ENCODE data around the gene TMEM135.
A peak's percentile ranks its signal among the peaks of the same experiment; 100 is the strongest.
"Not testable (repeated sequence)": the region's sequence is repeated elsewhere in the genome, so short reads cannot be mapped to it uniquely, and the experiment has no call there.

Gene TMEM135

DNA sequence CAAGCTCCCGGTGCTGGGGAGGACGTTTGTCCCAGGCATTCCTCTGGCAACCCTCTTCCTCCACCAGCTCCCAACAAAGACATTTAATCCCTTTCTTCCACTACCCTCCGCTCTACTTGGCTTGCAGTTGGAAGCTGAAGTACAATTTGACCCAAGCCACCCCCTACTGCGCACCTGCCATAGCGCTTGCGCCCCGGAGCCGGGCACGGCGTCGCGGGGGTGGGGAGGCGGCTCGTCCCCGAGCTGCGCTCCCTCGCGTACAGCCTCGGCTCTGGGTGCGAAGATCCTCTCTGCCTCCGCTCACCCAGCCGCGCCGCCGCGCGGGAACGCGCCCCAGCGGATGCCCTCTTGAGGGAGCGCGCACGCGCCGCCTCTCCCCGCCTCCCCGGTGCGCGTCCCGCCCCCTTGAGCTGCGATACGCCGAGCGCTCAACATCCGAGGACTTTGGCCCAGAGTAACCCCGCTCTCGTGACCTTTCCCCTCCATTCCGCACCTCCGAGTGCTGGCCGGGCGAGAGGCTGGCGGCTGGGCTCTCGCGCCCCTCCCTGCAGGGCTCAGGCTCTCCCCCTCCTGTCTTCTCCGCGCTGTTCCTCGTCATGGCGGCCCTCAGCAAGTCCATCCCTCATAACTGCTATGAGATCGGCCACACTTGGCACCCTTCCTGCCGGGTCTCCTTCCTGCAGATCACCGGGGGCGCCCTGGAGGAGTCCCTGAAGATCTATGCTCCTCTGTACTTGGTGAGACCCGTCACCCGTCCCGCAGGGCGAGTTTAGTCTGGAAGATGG, at the start of gene TMEM135:
TMEM135 (plus strand) TSS at position 485 of the 785 bp plus-strand sequence; CDS start at position 597, 112 bp downstream.
- Mint-ChIP-seq H3K4me1 (ENCODE audit: low read depth) (peaks cover 43% of the 10 kb centered on the region), H3K27me3 (ENCODE audit: low read depth) (peaks cover 7% of the 10 kb centered on the region), H3K27ac (peak within 1 kb of the TSS; percentile 86), H3K9me3 (no peaks in the 10 kb centered on the region), H3K36me3 (ENCODE audit: low read depth) (peaks cover 23% of the 10 kb centered on the region), H3K4me3 (peak within 1 kb of the TSS; percentile 91)
- peak; percentile 97 for DNase-seq (ENCODE audit: low spot score)

DNA sequence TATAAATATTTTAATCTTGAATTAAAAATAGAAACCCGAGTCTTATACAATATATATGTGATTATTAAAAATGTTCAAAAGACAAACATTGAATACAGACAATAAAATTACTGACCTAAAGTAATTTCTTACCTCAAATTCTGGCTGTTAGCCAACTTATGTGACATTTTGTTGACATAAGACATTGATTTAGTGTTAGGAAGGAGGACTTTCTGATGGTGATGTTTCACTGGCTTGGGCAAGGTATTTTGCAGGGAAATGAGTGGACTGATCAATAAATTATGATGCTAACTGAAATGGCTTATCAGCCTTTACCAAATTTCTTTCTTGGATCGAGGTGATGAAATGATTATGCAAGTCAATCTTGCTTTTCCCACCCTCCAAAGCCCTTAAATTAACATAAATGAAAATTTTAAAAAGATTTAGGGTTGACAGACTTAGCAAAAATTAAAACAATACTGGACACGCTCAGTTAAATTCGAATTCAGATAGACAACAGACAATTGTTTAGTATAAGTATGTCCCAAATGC, 49.3 kb upstream of the TMEM135 start:
- DNase-seq (ENCODE audit: low spot score): no peak
- no peaks in the 10 kb centered on the region for H3K4me1 Mint-ChIP-seq (ENCODE audit: low read depth)
- no peak overlapping the region for H3K27ac Mint-ChIP-seq
- no peaks in the 10 kb centered on the region for H3K9me3 Mint-ChIP-seq
- H3K27me3 Mint-ChIP-seq (ENCODE audit: low read depth): peaks cover 18% of the 10 kb centered on the region
- H3K4me3 Mint-ChIP-seq: no peak overlapping the region
- no peaks in the 10 kb centered on the region for H3K36me3 Mint-ChIP-seq (ENCODE audit: low read depth)

DNA sequence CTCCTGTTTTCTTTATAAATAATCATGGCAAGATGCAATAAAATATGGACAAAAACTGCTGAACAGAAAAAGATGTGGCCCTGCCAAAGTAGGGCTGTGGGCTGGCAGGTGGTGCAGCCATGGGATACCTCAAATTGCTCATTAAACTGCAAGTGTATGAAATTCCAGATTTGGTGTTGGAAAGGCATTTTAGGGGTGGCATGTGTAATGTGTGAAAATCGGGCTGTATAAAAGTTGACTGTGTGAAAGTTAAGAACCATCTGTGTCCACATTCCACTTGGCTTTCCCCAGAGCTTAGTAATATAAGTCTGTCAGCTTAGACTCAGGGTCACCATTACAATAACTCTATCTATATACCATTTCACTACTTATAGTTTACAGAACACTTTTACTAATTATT, 47.7 kb upstream of the TMEM135 start:
- no peak for DNase-seq (ENCODE audit: low spot score)
- H3K36me3 Mint-ChIP-seq (ENCODE audit: low read depth): no peaks in the 10 kb centered on the region
- peaks cover 16% of the 10 kb centered on the region for H3K27me3 Mint-ChIP-seq (ENCODE audit: low read depth)
- no peaks in the 10 kb centered on the region for H3K4me1 Mint-ChIP-seq (ENCODE audit: low read depth)
- H3K4me3 Mint-ChIP-seq: no peak overlapping the region
- no peak overlapping the region for H3K27ac Mint-ChIP-seq
- no peaks in the 10 kb centered on the region for H3K9me3 Mint-ChIP-seq

DNA sequence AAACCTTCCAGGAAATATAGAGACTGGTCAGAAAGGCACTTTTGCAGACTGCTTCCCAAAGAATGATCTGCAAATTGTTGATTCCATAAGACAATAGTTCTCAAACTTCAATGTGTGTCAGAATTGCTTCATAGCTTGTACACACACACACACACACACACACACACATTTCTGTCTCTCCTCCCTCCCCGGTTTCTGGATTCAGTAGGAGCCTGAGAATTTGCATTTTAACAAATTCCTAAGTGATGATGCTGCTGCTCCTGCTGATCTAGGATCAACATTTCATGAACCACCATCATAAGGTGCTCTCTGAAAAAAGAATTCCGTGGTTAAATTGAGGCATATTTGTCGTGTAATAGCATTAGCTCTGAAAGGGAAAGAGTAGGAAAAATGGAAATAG, 47.2 kb upstream of the TMEM135 start:
- Mint-ChIP-seq H3K9me3 (no peaks in the 10 kb centered on the region), H3K27me3 (ENCODE audit: low read depth) (peaks cover 16% of the 10 kb centered on the region), H3K4me3 (no peak overlapping the region), H3K4me1 (ENCODE audit: low read depth) (no peaks in the 10 kb centered on the region), H3K27ac (no peak overlapping the region), H3K36me3 (ENCODE audit: low read depth) (no peaks in the 10 kb centered on the region)
- DNase-seq (ENCODE audit: low spot score): no peak

DNA sequence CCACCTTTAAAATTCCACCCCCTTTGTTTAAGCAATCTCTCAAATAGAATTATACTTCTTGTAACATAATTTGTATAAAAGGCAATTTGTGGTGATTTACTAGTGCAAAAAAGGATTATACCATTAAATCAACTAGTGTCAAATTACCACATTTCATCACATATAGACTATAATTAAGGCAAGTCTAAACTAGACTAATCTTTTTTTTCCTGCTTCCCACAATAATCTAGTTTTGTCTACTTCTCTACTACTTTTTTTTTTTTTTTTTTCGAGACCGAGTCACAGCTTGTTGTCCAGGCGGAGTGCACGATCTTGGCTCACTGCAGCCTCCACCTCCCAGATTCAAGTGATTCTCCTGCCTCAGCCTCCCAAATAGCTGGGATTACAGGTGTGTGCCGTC, 46.4 kb upstream of the TMEM135 start:
- H3K36me3 Mint-ChIP-seq (ENCODE audit: low read depth): no peaks in the 10 kb centered on the region
- H3K4me1 Mint-ChIP-seq (ENCODE audit: low read depth): no peaks in the 10 kb centered on the region
- no peak overlapping the region for H3K27ac Mint-ChIP-seq
- DNase-seq (ENCODE audit: low spot score): no peak
- no peaks in the 10 kb centered on the region for H3K9me3 Mint-ChIP-seq
- H3K4me3 Mint-ChIP-seq: no peak overlapping the region
- peaks cover 16% of the 10 kb centered on the region for H3K27me3 Mint-ChIP-seq (ENCODE audit: low read depth)

DNA sequence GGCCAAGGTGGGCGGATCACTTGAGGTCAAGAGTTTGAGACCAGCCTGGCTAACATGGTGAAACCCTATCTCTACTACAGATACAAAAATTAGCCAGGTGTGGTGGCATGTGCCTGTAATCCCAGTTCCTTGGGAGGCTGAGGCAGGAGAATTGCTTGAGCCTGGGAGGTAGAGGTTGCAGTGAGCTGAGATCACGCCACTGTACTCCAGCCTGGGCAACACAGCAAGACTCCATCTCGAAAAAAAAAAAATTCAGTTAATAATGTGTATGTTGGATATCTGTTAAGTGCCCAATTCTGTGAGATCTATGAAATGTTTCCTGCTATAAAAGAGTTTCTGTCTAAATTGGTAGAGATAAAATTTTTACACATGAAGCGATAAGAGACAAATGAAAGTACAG, 45.4 kb upstream of the TMEM135 start:
- not testable (repeated sequence) for H3K9me3 Mint-ChIP-seq; DNase-seq (ENCODE audit: low spot score); H3K36me3 Mint-ChIP-seq (ENCODE audit: low read depth); H3K4me1 Mint-ChIP-seq (ENCODE audit: low read depth); H3K4me3 Mint-ChIP-seq; H3K27ac Mint-ChIP-seq
- H3K27me3 Mint-ChIP-seq (ENCODE audit: low read depth): peaks cover 16% of the 10 kb centered on the region

DNA sequence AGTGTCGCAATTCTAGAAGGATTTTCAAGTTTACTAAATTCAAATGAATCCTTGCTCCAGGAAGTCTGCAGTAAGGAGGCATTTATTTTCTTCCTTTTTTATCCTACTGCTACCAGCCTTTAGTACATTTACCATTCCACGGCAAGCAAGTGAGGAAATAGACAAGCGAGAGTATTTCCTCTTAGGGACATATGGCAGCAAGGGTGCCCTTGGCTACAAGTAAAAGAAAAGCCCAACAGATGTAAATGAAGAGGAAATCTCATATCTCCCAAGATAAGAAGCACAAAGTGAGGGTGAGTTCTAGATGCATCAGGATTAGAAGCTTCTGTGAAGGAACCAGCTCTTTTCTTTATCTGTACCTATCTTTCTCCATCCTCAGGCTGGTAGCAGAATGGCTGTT, 44.7 kb upstream of the TMEM135 start:
- no peak for DNase-seq (ENCODE audit: low spot score)
- no peak overlapping the region for H3K4me3 Mint-ChIP-seq
- no peaks in the 10 kb centered on the region for H3K9me3 Mint-ChIP-seq
- H3K27me3 Mint-ChIP-seq (ENCODE audit: low read depth): peaks cover 14% of the 10 kb centered on the region
- no peak overlapping the region for H3K27ac Mint-ChIP-seq
- H3K4me1 Mint-ChIP-seq (ENCODE audit: low read depth): no peaks in the 10 kb centered on the region
- no peaks in the 10 kb centered on the region for H3K36me3 Mint-ChIP-seq (ENCODE audit: low read depth)

DNA sequence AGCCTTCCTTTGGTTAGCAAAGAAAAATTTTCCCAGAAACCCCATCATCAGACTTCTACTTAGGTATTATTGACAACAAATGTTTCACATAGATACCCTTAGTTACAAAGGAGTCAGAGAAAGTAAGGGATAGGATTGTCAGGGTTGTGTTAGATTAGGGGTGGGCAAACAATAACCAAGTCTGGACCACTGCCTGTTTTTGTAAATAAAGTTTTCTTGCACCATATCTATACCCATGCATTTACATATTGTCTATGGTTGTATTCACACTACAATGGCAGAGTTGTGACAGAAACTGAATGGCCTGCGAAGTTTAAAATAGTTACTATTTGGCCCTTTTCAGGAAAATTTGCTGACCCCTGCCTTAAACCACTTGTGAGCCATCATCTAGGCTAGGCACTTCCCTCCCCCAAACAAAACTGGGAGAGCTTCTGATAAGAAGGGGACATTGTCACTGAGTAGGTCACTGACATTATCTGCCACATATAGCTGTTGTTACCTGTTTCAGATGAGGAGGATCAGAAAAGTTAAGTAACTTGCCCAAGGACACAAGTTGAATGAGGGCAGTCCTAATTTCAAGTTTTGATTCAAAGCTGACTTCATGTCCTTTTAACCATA, 40.7 kb upstream of the TMEM135 start:
- H3K27me3 Mint-ChIP-seq (ENCODE audit: low read depth): no peaks in the 10 kb centered on the region
- no peaks in the 10 kb centered on the region for H3K36me3 Mint-ChIP-seq (ENCODE audit: low read depth)
- no peaks in the 10 kb centered on the region for H3K4me1 Mint-ChIP-seq (ENCODE audit: low read depth)
- no peaks in the 10 kb centered on the region for H3K9me3 Mint-ChIP-seq
- no peak overlapping the region for H3K27ac Mint-ChIP-seq
- H3K4me3 Mint-ChIP-seq: no peak overlapping the region
- DNase-seq (ENCODE audit: low spot score): no peak

DNA sequence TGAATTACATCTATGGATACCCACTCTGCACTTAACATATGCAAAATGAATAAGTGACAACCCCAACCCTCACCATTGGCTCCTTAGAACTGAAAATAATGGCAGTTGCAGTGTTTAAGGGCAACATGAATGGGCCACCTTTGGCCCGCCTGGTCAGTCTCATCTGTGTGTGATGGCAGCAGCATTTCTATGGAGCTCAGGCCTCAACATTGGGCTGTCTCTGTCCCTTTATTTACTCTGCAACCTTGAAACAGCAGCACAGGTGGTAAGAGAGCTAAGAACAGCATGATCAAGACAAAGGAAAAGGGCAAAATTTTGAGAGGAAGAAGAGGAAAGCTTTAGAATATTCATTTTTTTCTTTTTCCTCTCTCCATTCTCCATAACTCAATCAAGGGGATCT, 38.3 kb upstream of the TMEM135 start:
- no peaks in the 10 kb centered on the region for H3K27me3 Mint-ChIP-seq (ENCODE audit: low read depth)
- DNase-seq (ENCODE audit: low spot score): no peak
- no peak overlapping the region for H3K27ac Mint-ChIP-seq
- no peaks in the 10 kb centered on the region for H3K36me3 Mint-ChIP-seq (ENCODE audit: low read depth)
- peaks cover 4% of the 10 kb centered on the region for H3K4me1 Mint-ChIP-seq (ENCODE audit: low read depth)
- no peaks in the 10 kb centered on the region for H3K9me3 Mint-ChIP-seq
- no peak overlapping the region for H3K4me3 Mint-ChIP-seq

DNA sequence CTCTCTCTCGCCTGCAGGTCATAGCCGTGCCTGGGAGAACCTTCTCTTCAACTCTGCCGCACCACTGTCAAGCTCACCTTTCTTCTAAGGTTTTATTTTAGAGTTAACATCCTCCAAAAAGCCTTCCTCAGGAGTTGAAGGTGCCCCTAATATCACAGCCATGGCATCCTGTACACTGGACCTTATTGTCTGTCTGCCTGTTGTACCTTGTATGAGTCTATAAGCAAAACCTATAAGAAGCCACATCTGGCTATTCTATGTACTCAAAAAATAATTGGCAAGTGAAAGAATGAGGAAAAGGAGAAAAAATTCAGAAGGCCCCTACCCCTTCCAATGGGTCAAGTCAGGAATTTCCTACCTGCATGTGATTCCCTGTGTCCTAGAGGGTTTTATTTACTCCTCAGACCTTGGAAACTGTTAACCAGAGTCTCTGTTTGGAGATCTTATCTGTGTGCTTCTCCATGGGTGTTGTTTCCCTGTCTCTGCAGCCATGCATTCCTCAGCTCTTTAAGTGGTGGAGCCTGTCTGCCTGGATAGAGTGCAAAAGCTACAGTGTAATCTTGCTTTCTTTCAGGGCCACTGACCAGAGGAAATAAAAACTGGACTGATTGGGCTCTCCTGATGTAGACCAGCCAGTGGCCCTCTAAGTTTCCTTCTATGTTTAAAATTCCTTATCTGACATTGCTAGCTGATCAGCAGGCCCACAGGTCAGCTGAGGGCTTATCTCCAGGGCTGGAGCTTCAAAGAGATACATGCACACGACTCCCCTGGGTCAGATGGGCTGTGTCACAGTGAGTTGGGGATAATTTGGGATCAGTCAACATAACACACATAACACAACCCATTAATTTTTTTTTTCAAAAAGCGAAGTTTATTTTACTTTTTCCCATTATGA, 37.6 kb upstream of the TMEM135 start:
- Mint-ChIP-seq H3K27ac (no peak overlapping the region), H3K36me3 (ENCODE audit: low read depth) (no peaks in the 10 kb centered on the region), H3K4me3 (no peak overlapping the region), H3K4me1 (ENCODE audit: low read depth) (peaks cover 4% of the 10 kb centered on the region), H3K9me3 (no peaks in the 10 kb centered on the region), H3K27me3 (ENCODE audit: low read depth) (no peaks in the 10 kb centered on the region)
- no peak for DNase-seq (ENCODE audit: low spot score)

DNA sequence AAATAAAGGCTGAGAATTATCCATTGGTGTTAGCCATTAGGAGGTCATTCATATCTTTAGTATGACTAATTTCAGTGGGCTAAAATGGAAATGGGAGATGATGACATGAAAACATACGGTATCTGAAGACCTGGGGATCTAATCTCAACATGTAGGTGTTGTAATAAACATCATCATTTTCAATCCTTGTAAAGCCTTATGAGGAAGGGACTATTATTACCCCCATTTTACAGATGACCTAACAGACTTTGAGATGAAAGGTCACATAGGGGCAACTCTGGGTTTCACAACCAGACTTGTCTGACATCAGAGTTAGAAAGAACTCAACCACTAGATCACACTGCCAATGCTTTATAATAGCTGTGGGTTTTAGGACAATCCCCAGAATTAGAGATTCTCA, 34.8 kb upstream of the TMEM135 start:
- H3K27ac Mint-ChIP-seq: no peak overlapping the region
- no peak overlapping the region for H3K4me3 Mint-ChIP-seq
- no peaks in the 10 kb centered on the region for H3K27me3 Mint-ChIP-seq (ENCODE audit: low read depth)
- DNase-seq (ENCODE audit: low spot score): no peak
- peaks cover 4% of the 10 kb centered on the region for H3K4me1 Mint-ChIP-seq (ENCODE audit: low read depth)
- no peaks in the 10 kb centered on the region for H3K36me3 Mint-ChIP-seq (ENCODE audit: low read depth)
- H3K9me3 Mint-ChIP-seq: no peaks in the 10 kb centered on the region

DNA sequence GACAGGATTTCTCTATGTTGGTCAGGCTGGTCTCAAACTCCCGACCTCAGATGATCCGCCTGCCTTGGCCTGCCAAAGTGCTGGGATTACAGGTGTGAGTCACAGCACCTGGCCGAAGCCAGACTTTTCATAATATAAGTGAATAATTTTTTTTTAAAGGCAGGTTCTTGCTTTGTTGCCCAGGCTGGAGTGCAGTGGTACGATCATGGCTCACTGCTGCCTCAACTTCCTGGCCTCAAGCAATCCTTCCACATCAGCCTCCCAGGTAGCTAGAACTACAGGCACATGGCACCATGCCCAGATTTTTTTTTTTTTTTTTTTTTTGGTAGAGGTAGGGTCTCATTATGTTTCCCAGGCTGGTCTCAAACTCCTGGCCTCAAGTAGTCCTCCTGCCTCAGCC, 33.5 kb upstream of the TMEM135 start:
- H3K4me3 Mint-ChIP-seq; H3K9me3 Mint-ChIP-seq; H3K27ac Mint-ChIP-seq; H3K36me3 Mint-ChIP-seq (ENCODE audit: low read depth); H3K4me1 Mint-ChIP-seq (ENCODE audit: low read depth); H3K27me3 Mint-ChIP-seq (ENCODE audit: low read depth); DNase-seq (ENCODE audit: low spot score): not testable (repeated sequence)

DNA sequence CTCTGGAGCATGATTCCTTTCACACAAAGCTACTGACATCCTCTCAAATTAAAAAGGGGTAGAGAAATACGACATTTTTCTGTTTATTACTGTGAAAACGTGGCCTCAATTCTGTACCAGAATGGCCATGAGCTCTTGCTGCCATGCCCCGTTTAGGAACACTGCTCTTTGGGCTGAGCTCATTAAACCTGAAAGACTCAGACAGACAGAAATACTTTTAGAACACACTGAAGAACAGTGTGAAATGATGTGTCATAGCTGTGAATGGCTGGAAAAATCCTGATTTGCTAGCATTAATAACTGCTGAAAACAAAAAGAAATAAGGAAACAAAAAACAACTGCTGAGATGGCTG, 32.2 kb upstream of the TMEM135 start:
- H3K4me1 Mint-ChIP-seq (ENCODE audit: low read depth): peaks cover 7% of the 10 kb centered on the region
- H3K27me3 Mint-ChIP-seq (ENCODE audit: low read depth): no peaks in the 10 kb centered on the region
- H3K36me3 Mint-ChIP-seq (ENCODE audit: low read depth): no peaks in the 10 kb centered on the region
- no peak for DNase-seq (ENCODE audit: low spot score)
- no peak overlapping the region for H3K4me3 Mint-ChIP-seq
- no peak overlapping the region for H3K27ac Mint-ChIP-seq
- no peaks in the 10 kb centered on the region for H3K9me3 Mint-ChIP-seq

DNA sequence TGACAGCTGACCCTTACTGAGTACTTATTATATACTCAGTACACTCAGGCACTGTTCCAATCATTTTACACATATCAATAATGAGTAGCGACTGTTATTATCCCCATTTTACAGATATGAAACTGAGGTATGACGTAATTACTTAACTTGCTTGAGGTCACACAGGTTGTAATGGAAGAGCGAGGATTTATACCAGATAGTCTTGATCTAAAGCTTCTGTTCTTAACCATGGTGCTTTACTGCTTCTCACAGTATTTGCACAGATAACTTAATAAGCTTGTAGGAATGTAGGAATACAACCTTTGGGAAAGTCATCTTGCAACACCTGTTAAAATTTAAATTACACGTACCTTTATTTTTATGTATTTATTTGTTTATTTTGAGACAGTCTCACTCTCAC, 31.7 kb upstream of the TMEM135 start:
- Mint-ChIP-seq H3K27me3 (ENCODE audit: low read depth) (no peaks in the 10 kb centered on the region), H3K9me3 (no peaks in the 10 kb centered on the region), H3K4me3 (no peak overlapping the region), H3K4me1 (ENCODE audit: low read depth) (peaks cover 10% of the 10 kb centered on the region), H3K27ac (no peak overlapping the region), H3K36me3 (ENCODE audit: low read depth) (no peaks in the 10 kb centered on the region)
- no peak for DNase-seq (ENCODE audit: low spot score)

Measured in T-helper 2 cell treated with Interferon-gamma antibody and Interleukin-4, amounts not matched to agents 5 μg/mL and 100 μg/mL, for 36 hours (primary cell).